Neutrophil (primary cell): ENCODE results near the gene DMKN.

Experiments
- H3K27ac ChIP-seq: fragments of 200-600 bp; sonication (generic); 2 replicates; pipeline ENCODE4 v1.5.1; 2016; ENCODE audit warnings: mild to moderate bottlenecking, moderate library complexity
- H3K27me3 ChIP-seq: fragments of 200-600 bp; sonication (generic); 2 replicates; pipeline ENCODE4 v1.6.0; 2016; ENCODE audit warnings: mild to moderate bottlenecking
- H3K36me3 ChIP-seq: fragments of 200-600 bp; sonication (generic); 2 replicates; pipeline ENCODE4 v1.5.1; 2017
- H3K4me1 ChIP-seq, 2 experiments: fragments of 200-600 bp in 1 of 2; sonication (generic) in 1 of 2; 1 replicate in 1 of 2; 2 replicates in 1 of 2; pipeline versions ENCODE4 v1.5.1 to v1.6.1; 2013 to 2016; ENCODE audit warnings: low read depth in 1 of 2, low read length in 1 of 2, mild to moderate bottlenecking in 1 of 2, moderate library complexity in 1 of 2; ENCODE audit not compliant: control insufficient read depth in 1 of 2, insufficient read depth in 1 of 2
- H3K4me3 ChIP-seq, 2 experiments: fragments of 200-600 bp in 1 of 2; sonication (generic) in 1 of 2; 1 replicate in 1 of 2; 2 replicates in 1 of 2; pipeline ENCODE4 v1.5.1; 2013 to 2016; ENCODE audit warnings: low read depth in 1 of 2, low read length in 1 of 2, mild to moderate bottlenecking in 1 of 2, moderate library complexity in 1 of 2
- H3K9me3 ChIP-seq: fragments of 200-600 bp; sonication (generic); 2 replicates; pipeline ENCODE4 v1.5.1; 2016
- TF ChIP-seq, protein P1 (sequence below): fragments of 200-600 bp; sonication (generic); IDR thresholded peaks from 2 replicates; pipeline ENCODE4 v1.5.1; 2016; ENCODE audit warnings: antibody characterized with exemption

The DMKN gene

DNA sequence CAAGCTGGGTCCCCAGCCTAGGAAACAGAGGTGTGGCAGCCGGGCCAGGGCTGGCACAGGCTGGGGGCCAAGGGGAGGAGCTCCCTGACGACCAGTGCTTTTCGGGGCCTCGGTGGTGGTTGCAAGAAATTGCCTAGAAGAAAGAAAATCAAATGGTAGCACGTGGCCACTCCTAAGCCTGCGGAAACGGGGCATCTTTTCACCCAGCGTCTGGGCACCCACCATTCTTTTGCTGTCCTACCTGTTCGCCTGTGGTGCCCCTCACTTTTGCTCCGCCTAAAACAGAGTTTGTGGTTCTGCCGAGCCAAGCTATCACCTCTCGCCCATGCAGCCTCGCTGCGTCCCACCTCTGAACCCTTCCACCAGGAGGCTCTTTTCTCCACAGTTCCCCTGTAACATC, 16.0 kb downstream of the DMKN start:
- TF ChIP-seq, protein P1, sequence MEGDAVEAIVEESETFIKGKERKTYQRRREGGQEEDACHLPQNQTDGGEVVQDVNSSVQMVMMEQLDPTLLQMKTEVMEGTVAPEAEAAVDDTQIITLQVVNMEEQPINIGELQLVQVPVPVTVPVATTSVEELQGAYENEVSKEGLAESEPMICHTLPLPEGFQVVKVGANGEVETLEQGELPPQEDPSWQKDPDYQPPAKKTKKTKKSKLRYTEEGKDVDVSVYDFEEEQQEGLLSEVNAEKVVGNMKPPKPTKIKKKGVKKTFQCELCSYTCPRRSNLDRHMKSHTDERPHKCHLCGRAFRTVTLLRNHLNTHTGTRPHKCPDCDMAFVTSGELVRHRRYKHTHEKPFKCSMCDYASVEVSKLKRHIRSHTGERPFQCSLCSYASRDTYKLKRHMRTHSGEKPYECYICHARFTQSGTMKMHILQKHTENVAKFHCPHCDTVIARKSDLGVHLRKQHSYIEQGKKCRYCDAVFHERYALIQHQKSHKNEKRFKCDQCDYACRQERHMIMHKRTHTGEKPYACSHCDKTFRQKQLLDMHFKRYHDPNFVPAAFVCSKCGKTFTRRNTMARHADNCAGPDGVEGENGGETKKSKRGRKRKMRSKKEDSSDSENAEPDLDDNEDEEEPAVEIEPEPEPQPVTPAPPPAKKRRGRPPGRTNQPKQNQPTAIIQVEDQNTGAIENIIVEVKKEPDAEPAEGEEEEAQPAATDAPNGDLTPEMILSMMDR = no peak
- Histone ChIP-seq H3K27ac (no peak overlapping the region), H3K4me1 (peaks cover 0 to 5% of the 10 kb centered on the region in 2 experiments), H3K36me3 (no peaks in the 10 kb centered on the region), H3K27me3 (peaks cover 5% of the 10 kb centered on the region), H3K4me3 (no peak overlapping the region), H3K9me3 (no peaks in the 10 kb centered on the region)

DNA sequence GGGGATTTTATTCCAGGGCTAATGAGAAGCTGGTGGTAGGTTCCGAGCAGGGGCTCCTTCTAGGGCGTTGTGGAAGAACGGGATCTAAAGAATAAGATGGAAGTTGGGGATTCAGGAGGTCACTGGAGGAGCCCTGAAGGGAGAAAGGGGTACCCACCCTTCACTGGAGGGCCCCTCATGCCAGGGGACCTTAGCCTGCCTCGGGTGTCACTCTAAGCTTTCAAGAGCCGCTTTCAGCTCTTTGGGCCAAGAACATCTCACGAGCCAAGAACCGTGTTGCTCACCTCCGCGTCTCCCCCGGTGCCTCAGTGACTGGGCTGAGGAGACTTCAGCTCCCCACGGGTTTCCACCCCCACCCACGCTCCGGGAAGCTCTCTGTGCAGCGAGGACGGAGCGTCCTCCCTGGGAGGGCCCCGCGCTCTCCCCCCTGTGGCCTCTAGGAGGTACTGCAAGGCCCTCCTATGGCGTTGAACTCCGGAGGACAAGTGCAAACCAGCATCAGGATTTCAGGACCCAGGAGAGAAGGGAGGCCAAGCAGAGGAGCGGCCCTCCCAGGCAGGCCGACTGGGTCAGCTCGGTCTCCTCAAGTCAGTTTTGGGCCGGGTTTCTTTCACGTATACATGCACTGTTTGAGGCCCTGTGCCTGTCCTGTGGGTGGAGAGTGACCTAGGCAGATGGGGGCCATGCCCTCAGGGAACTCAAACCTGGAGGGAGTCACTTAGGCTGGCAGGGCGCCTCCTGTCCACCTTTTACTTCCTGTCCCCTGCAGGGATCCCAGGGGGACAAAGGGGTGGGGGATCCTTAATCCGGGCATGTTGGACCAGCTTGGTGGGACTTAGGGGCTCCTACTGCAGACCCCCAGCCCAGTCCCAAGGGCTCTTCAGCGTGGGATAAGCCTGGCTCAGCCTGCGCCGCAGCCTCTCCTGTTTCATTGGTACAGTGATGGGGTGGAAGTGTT, 18.1 kb downstream of the DMKN start:
- TF ChIP-seq, protein P1 = peak; percentile 97
- Histone ChIP-seq H3K36me3 (no peaks in the 10 kb centered on the region), H3K9me3 (no peaks in the 10 kb centered on the region), H3K27me3 (peaks cover 5% of the 10 kb centered on the region), H3K27ac (no peak overlapping the region), H3K4me1 (peaks cover 0 to 5% of the 10 kb centered on the region in 2 experiments), H3K4me3 (no peak overlapping the region)

DNA sequence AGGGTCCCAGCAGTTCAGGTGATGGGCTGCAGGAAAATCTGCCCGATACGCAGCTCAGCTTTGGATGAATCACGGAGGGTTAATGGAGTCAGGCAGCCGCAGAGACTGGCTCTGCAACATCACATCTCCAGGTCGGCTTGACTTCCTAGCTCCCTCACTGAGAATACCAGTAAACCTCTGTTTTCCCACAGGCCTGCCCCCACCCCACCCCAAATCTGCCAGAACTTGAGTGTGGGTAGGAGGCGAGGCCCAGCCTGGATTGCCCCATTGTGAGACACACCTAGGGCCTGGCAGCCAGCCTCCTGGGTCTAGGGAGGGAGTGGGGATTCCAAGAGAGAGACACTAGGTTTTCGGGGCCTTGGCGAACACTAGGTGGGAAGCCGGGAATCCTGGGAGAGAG, 19.5 kb downstream of the DMKN start:
- Histone ChIP-seq H3K27ac (no peak overlapping the region), H3K36me3 (no peaks in the 10 kb centered on the region), H3K27me3 (peaks cover 5% of the 10 kb centered on the region), H3K4me1 (peaks cover 0 to 5% of the 10 kb centered on the region in 2 experiments), H3K4me3 (no peak overlapping the region), H3K9me3 (no peaks in the 10 kb centered on the region)
- TF ChIP-seq, protein P1 = no peak

DNA sequence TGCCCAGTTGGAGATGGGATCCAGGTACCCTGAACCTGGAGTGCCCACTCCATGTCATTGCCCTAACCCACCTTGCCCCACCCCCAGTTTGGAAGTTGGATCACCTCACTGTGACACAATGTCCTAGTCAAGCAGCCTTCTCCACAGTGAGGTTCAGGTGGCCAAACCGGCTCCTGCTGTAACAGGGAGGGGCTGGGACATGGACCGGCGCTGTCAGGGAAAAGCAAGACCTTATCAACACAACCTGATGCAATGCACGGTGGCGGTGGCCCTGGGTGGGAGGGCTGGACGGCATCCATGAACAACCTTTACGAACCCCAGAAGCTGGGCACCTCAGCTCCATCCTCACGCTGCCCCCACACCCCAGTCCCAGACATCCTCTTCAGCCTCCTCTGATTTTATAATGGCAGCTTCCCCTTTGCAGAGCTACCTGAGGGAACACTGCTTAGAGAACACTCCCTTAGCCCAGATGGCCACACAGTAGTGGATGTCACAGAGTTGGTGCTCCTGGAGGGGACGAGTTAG, 21.6 kb downstream of the DMKN start:
- peaks cover 0 to 5% of the 10 kb centered on the region in 2 experiments for H3K4me1 ChIP-seq
- peaks cover 19% of the 10 kb centered on the region for H3K27me3 ChIP-seq
- TF ChIP-seq, protein P1 = no peak

DNA sequence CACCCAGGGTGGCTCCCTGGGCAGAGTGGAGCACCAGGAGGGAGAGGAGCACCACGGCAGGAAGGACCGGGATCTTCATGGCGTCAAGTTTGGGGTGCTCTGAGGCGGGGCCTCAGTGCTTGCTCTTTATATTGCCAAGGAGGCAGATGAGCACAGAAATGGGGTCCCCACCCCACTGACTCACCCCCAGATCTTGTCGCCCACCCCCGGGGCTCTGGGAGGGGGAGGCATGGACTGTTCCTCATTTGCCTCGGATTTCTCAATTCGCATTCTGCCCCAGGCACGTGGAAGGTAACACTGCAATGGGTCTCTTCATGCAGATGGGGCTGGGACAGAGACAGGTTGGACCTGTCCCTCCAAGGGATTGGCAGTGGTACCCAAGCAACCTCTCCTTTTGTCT, 23.1 kb downstream of the DMKN start, which contains the start of gene KRTDAP:
Gene KRTDAP (minus strand): TSS at position 101 of the 400 bp plus-strand sequence. CDS start 22 bp downstream, at position 79.
- peaks cover 30% of the 10 kb centered on the region for H3K27me3 ChIP-seq
- TF ChIP-seq, protein P1 = no peak

More for the DNA sequence above, 21.6 kb downstream of the DMKN start:
- Histone ChIP-seq H3K27ac (no peak overlapping the region), H3K4me3 (no peak overlapping the region), H3K9me3 (no peaks in the 10 kb centered on the region), H3K36me3 (no peaks in the 10 kb centered on the region)

More for the DNA sequence above, 23.1 kb downstream of the DMKN start, which contains the start of gene KRTDAP:
- Histone ChIP-seq H3K27ac (no peak within 1 kb of the TSS), H3K4me1 (peaks cover 0 to 3% of the 10 kb centered on the region in 2 experiments), H3K36me3 (no peaks in the 10 kb centered on the region), H3K4me3 (no peak within 1 kb of the TSS), H3K9me3 (no peaks in the 10 kb centered on the region)
